CD4-positive, alpha-beta T cell (primary cell): ENCODE measurements around the gene SOWAHA. TPM values are rescaled to one million over a fixed set of nuclear protein-coding genes. Genes with fewer than 3 reads are reported as not detected.

ENCODE experiments used
- ATAC-seq: fragments of 200-7000 bp; cut with Tn5 transposase; one replicate; pipeline ENCODE4 v1.10.0; 2022; ENCODE audit warnings: mild to moderate bottlenecking; ENCODE audit not compliant: poor library complexity
- CTCF ChIA-PET: fragments of 350-600 bp; sonication (Branson Sonifier 250); formaldehyde crosslinking; loops from one replicate; lab custom pipeline; 2021; ENCODE audit warnings: antibody characterized with exemption, inconsistent platforms; lab: Charles Lee
- POLR2A ChIA-PET: fragments of 350-600 bp; sonication (Branson Sonifier 250); formaldehyde crosslinking; loops from one replicate; lab custom pipeline; 2021; ENCODE audit warnings: antibody characterized with exemption, inconsistent platforms; lab: Charles Lee
- DNase-seq, 14 experiments: peaks; one replicate each; pipeline ENCODE4 v3.0.0-alpha.2; 2013 to 2020; ENCODE audit warnings: mixed read lengths in 2 of 14
- H3K27ac ChIP-seq, 2 donors: one replicate each; pipeline versions ENCODE4 v1.5.1 to v1.7.0; 2013; ENCODE audit warnings: low read length in 2 of 2, low read depth in 1 of 2, mild to moderate bottlenecking in 1 of 2
- H3K27me3 ChIP-seq, 2 experiments: 1 replicate in 1 of 2; 2 replicates in 1 of 2; pipeline versions ENCODE4 v1.6.1 to v1.7.0; 2013; ENCODE audit warnings: low read length in 2 of 2, control low read depth in 1 of 2, mild to moderate bottlenecking in 1 of 2, moderate library complexity in 1 of 2; ENCODE audit not compliant: insufficient read depth in 2 of 2, control insufficient read depth in 1 of 2
- H3K36me3 ChIP-seq: one replicate; pipeline ENCODE4 v1.6.1; 2013; ENCODE audit warnings: low read length, control low read depth; ENCODE audit not compliant: insufficient read depth
- H3K4me1 ChIP-seq: one replicate; pipeline ENCODE4 v1.6.1; 2013; ENCODE audit warnings: low read length, control low read depth; ENCODE audit not compliant: insufficient read depth
- H3K4me3 ChIP-seq: one replicate; pipeline ENCODE4 v1.5.1; 2013; ENCODE audit warnings: mild to moderate bottlenecking, low read length, moderate library complexity
- H3K9me3 ChIP-seq, 2 experiments: 1 replicate in 1 of 2; 2 replicates in 1 of 2; pipeline versions ENCODE4 v1.6.1 to v1.7.0; 2013; ENCODE audit warnings: low read length in 2 of 2, mild to moderate bottlenecking in 2 of 2, control low read depth in 1 of 2, moderate library complexity in 1 of 2; ENCODE audit not compliant: control insufficient read depth in 1 of 2, insufficient read depth in 1 of 2
- H3K27ac Mint-ChIP-seq: one replicate; pipeline ENCODE4 v1.8.0; 2020; ENCODE audit warnings: mixed read lengths
- H3K27me3 Mint-ChIP-seq: one replicate; pipeline ENCODE4 v1.8.0; 2021; ENCODE audit warnings: mixed read lengths
- H3K36me3 Mint-ChIP-seq: one replicate; pipeline ENCODE4 v1.8.0; 2021; ENCODE audit warnings: low read depth, mixed read lengths
- H3K4me1 Mint-ChIP-seq: one replicate; pipeline ENCODE4 v1.8.0; 2021; ENCODE audit warnings: low read depth, mixed read lengths
- H3K4me3 Mint-ChIP-seq: one replicate; pipeline ENCODE4 v1.8.0; 2020; ENCODE audit warnings: mild to moderate bottlenecking, mixed read lengths
- H3K9me3 Mint-ChIP-seq: one replicate; pipeline ENCODE4 v1.8.0; 2020; ENCODE audit warnings: mixed read lengths
- intact Hi-C, 2 experiments: fragments of 100-400 bp; cut with DNase I in 1 of 2; cut with micrococcal nuclease in 1 of 2; formaldehyde crosslinking; loops; one replicate each; pipeline versions ENCODE4 v1.15.1 to v1.9.0; 2023 to 2025; cut with DNase I, micrococcal nuclease
- total RNA-seq, 174 experiments: library from RNA in 2 of 174; stranded (reverse) in 2 of 174; gene quantifications; one replicate each; pipeline ENCODE4 v1.2.3 and lab custom pipeline; 2021 to 2026
- TF ChIP-seq, protein P1 (sequence below): fragments of 200-600 bp; IDR thresholded peaks from one replicate; pipeline ENCODE4 v1.8.0; 2022; ENCODE audit warnings: antibody characterized with exemption, mild to moderate bottlenecking

The SOWAHA gene
- total RNA-seq, 2 experiments from 2014 or later: not detected

GRCh38 chr5:132828846-132829494 is 15.9 kb downstream of the SOWAHA start:
- H3K4me1 ChIP-seq: peaks cover 22% of the 10 kb centered on the region
- H3K36me3 ChIP-seq: no peaks in the 10 kb centered on the region
- no peak overlapping the region for H3K4me3 ChIP-seq
- H3K4me1 Mint-ChIP-seq: peaks cover 17% of the 10 kb centered on the region
- H3K36me3 Mint-ChIP-seq: no peaks in the 10 kb centered on the region
- H3K27ac ChIP-seq: no peak overlapping the region
- intact Hi-C loops: no loop called here
- no peak for DNase-seq
- H3K9me3 ChIP-seq: peaks cover 0 to 11% of the 10 kb centered on the region in 2 experiments
- H3K9me3 Mint-ChIP-seq: no peaks in the 10 kb centered on the region
- TF ChIP-seq, protein P1, sequence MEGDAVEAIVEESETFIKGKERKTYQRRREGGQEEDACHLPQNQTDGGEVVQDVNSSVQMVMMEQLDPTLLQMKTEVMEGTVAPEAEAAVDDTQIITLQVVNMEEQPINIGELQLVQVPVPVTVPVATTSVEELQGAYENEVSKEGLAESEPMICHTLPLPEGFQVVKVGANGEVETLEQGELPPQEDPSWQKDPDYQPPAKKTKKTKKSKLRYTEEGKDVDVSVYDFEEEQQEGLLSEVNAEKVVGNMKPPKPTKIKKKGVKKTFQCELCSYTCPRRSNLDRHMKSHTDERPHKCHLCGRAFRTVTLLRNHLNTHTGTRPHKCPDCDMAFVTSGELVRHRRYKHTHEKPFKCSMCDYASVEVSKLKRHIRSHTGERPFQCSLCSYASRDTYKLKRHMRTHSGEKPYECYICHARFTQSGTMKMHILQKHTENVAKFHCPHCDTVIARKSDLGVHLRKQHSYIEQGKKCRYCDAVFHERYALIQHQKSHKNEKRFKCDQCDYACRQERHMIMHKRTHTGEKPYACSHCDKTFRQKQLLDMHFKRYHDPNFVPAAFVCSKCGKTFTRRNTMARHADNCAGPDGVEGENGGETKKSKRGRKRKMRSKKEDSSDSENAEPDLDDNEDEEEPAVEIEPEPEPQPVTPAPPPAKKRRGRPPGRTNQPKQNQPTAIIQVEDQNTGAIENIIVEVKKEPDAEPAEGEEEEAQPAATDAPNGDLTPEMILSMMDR: no peak
- POLR2A ChIA-PET: interaction anchor here (0.9 to 1.1 kb wide), 2 partner anchors 15 to 42 kb away, joined by 3 to 5 read pairs; partner anchors contain the start of gene SOWAHA
- no peak for ATAC-seq
- H3K27me3 Mint-ChIP-seq: peaks cover 71% of the 10 kb centered on the region
- CTCF ChIA-PET: interaction anchor here (1.0 to 1.7 kb wide), 7 partner anchors 9 to 329 kb away, joined by 3 to 13 read pairs (median 4); partner anchors contain the start of genes GDF9 and UQCRQ
- H3K4me3 Mint-ChIP-seq: peak overlapping the region; percentile 89
- H3K27me3 ChIP-seq: peaks cover 45 to 60% of the 10 kb centered on the region in 2 experiments
- no peak overlapping the region for H3K27ac Mint-ChIP-seq

DNA sequence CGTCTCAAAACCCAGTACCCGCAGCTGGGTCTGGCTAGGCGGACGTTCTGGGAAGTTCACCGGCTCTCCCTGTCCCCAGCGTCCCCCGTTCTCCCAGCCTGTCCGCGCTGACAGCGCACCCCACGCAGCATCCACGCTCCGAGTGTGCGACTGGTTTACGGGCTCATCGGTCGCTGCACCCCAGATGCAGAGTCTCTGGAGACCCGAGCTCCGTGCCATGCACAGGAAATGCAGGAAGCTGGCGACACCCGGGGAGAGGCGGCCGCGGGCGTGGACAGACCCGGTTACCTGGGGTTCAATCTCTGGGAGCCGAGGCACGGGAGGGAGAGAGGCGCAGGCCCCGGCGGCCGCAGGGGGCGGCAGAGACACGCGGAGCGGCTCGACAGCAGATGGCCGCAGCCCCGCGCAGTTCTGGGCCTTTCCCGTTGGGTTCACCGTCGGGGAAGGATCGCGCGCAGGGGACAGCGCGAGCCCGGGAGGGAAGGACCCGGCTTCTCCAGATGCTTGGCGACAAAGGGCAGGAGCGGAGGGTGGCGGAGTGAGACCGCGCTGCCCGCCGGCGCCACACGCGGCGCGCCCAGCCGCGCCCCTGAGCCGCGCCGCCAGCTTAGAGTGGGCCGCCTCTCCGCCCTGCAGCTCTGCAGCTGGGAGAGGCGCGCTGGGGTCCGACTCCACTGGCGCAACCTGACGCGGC is 16.8 kb downstream of the SOWAHA start:
- ATAC-seq: peak; percentile 87

More for the DNA sequence above, 16.8 kb downstream of the SOWAHA start:
- DNase-seq: peak; percentile 49 to 86 (median 66)
- no peak overlapping the region for H3K27ac ChIP-seq
- H3K36me3 ChIP-seq: no peaks in the 10 kb centered on the region
- CTCF ChIA-PET: interaction anchor here (0.6 to 1.7 kb wide), 10 partner anchors 10 to 83 kb away, joined by 3 to 13 read pairs (median 4); partner anchors contain the start of genes CCNI2, GDF9 and UQCRQ
- H3K27ac Mint-ChIP-seq: no peak overlapping the region
- H3K4me1 ChIP-seq: peaks cover 22% of the 10 kb centered on the region
- peaks cover 62% of the 10 kb centered on the region for H3K27me3 Mint-ChIP-seq
- peak overlapping the region; percentile 89 for H3K4me3 Mint-ChIP-seq
- intact Hi-C loops: loop anchor here (1.0 to 5.0 kb wide), 2 partner anchors 52 to 53 kb away; no protein-coding TSS in a partner anchor
- H3K4me3 ChIP-seq: peak overlapping the region; percentile 40
- H3K4me1 Mint-ChIP-seq: peaks cover 17% of the 10 kb centered on the region
- no peaks in the 10 kb centered on the region for H3K36me3 Mint-ChIP-seq
- POLR2A ChIA-PET: interaction anchor here (0.9 to 1.1 kb wide), 2 partner anchors 16 to 41 kb away, joined by 3 to 5 read pairs; partner anchors contain the start of gene SOWAHA
- peaks cover 0 to 5% of the 10 kb centered on the region in 2 experiments for H3K9me3 ChIP-seq
- peaks cover 36 to 50% of the 10 kb centered on the region in 2 experiments for H3K27me3 ChIP-seq
- TF ChIP-seq, protein P1: peak; percentile 78
- no peaks in the 10 kb centered on the region for H3K9me3 Mint-ChIP-seq
